Stimulated activated CD8-positive, alpha-beta memory T cell treated with anti-CD3 and anti-CD28 coated beads, Interleukin-4, amount 100 ng/mL, for 24 hours (primary cell): ENCODE data around the gene SNX25.

ENCODE experiments used
- DNase-seq: peaks from one replicate; pipeline ENCODE4 v3.0.0-alpha.2; 2020; ENCODE audit warnings: low read depth

SNX25 gene

GRCh38 chr4:185380320-185380719, 170.9 kb downstream of the SNX25 start:
- no peak for DNase-seq

- DNase-seq = no peak
These were observed 172.1 kb downstream of the SNX25 start for GRCh38 chr4:185381288-185382196.

- DNase-seq = no peak
These were observed 173.4 kb downstream of the SNX25 start for GRCh38 chr4:185382754-185383153.

GRCh38 chr4:185383451-185383850, 174.1 kb downstream of the SNX25 start:
- DNase-seq = no peak

GRCh38 chr4:185384061-185384460, 174.7 kb downstream of the SNX25 start:
- no peak for DNase-seq

GRCh38 chr4:185384930-185385331, 175.5 kb downstream of the SNX25 start:
- DNase-seq = no peak

GRCh38 chr4:185387957-185388356, 178.6 kb downstream of the SNX25 start:
- DNase-seq = no peak

- DNase-seq = no peak
These were observed 181.5 kb downstream of the SNX25 start for GRCh38 chr4:185390941-185391340.

GRCh38 chr4:185392156-185392555, 182.8 kb downstream of the SNX25 start:
- DNase-seq = no peak

GRCh38 chr4:185394568-185395237, 185.3 kb downstream of the SNX25 start:
- DNase-seq = no peak

- no peak for DNase-seq
These were observed 186.0 kb downstream of the SNX25 start, which contains the start of gene LRP2BP for GRCh38 chr4:185395238-185395955. LRP2BP (minus strand) TSS chr4:185395924; CDS start chr4:185378186, 17,738 bp downstream.

- DNase-seq = peak; percentile 95
These were observed 186.7 kb downstream of the SNX25 start for GRCh38 chr4:185395956-185396723.

- no peak for DNase-seq
These were observed 187.5 kb downstream of the SNX25 start, which contains the start of gene ANKRD37 for GRCh38 chr4:185396724-185397385. ANKRD37 (plus strand) TSS chr4:185396841; CDS start chr4:185396924, 83 bp downstream.

- no peak for DNase-seq
These were observed 189.2 kb downstream of the SNX25 start for GRCh38 chr4:185398618-185399017.

- DNase-seq = no peak
These were observed 190.1 kb downstream of the SNX25 start for GRCh38 chr4:185399466-185399865.

- no peak for DNase-seq
These were observed 194.6 kb downstream of the SNX25 start for GRCh38 chr4:185404031-185404430.

GRCh38 chr4:185405296-185405999, 196.1 kb downstream of the SNX25 start:
- no peak for DNase-seq

GRCh38 chr4:185408432-185408831, 199.0 kb downstream of the SNX25 start:
- no peak for DNase-seq

GRCh38 chr4:185411849-185412248, 202.5 kb downstream of the SNX25 start:
- DNase-seq = no peak

- DNase-seq = no peak
These were observed 203.0 kb downstream of the SNX25 start for GRCh38 chr4:185412412-185412811.
